ENCODE measurements around the gene EMC7.

GRCh38 chr15:34084086-34084485 is 17.6 kb downstream of the EMC7 start:
- TF ChIP-seq CTCF (IDR thresholded peaks at IDR 0.05) (no peak), EZH2 (IDR thresholded peaks at IDR 0.05; ENCODE audit: borderline replicate concordance, insufficient read depth, low read depth, low read length, poor library complexity, severe bottlenecking) (no peak)

Measured in B cell (primary cell).